ENCODE data around the gene GEN1. TPM values are rescaled to one million over a fixed set of nuclear protein-coding genes. Genes with fewer than 3 reads are reported as not detected.

GEN1 gene
- total and polyA plus RNA-seq, 8 donors: 7.5 to 31.4 (median 16.8) TPM

- intact Hi-C loops (cut with DNase I): no loop called here
Measured at GRCh38 chr2:17800219-17800618, 46.3 kb downstream of the GEN1 start.

GRCh38 chr2:17800693-17801458 is 46.9 kb downstream of the GEN1 start:
- Histone ChIP-seq H3K9me3 (no peaks in the 10 kb centered on the region), H3K4me1 (no peaks in the 10 kb centered on the region), H3K27ac (no peak overlapping the region), H3K36me3 (no peaks in the 10 kb centered on the region), H3K27me3 (no peaks in the 10 kb centered on the region), H3K4me3 (no peak overlapping the region)
- intact Hi-C loops (cut with DNase I): no loop called here
- no peak for DNase-seq
- ATAC-seq: no peak
- TF ChIP-seq CTCF (IDR thresholded peaks at IDR 0.05): no peak

More at GRCh38 chr2:17800219-17800618, 46.3 kb downstream of the GEN1 start:
- Histone ChIP-seq H3K9me3 (no peaks in the 10 kb centered on the region), H3K27ac (no peak overlapping the region), H3K4me3 (no peak overlapping the region), H3K36me3 (no peaks in the 10 kb centered on the region), H3K27me3 (no peaks in the 10 kb centered on the region), H3K4me1 (no peaks in the 10 kb centered on the region)
- TF ChIP-seq CTCF (IDR thresholded peaks at IDR 0.05): no peak
- ATAC-seq: no peak
- DNase-seq: peak in 1 of 4 donors; percentile 71

GRCh38 chr2:17803497-17803896 is 49.6 kb downstream of the GEN1 start:
- H3K27me3 ChIP-seq: no peaks in the 10 kb centered on the region
- TF ChIP-seq CTCF (IDR thresholded peaks at IDR 0.05): no peak
- ATAC-seq (no peak), DNase-seq (no peak)
- intact Hi-C loops (cut with DNase I): no loop called here
- H3K4me3 ChIP-seq: no peak overlapping the region
- H3K27ac ChIP-seq: no peak overlapping the region
- H3K4me1 ChIP-seq: no peaks in the 10 kb centered on the region
- no peaks in the 10 kb centered on the region for H3K36me3 ChIP-seq
- H3K9me3 ChIP-seq: no peaks in the 10 kb centered on the region

- ATAC-seq (peak; percentile 49), DNase-seq (no peak)
- H3K27ac ChIP-seq: no peak overlapping the region
- no peaks in the 10 kb centered on the region for H3K4me1 ChIP-seq
- intact Hi-C loops (cut with DNase I): no loop called here
- no peaks in the 10 kb centered on the region for H3K9me3 ChIP-seq
- H3K4me3 ChIP-seq: no peak overlapping the region
- H3K27me3 ChIP-seq: no peaks in the 10 kb centered on the region
- H3K36me3 ChIP-seq: no peaks in the 10 kb centered on the region
- TF ChIP-seq CTCF (IDR thresholded peaks at IDR 0.05): no peak
Measured at GRCh38 chr2:17804358-17804757, 50.4 kb downstream of the GEN1 start.

DNA sequence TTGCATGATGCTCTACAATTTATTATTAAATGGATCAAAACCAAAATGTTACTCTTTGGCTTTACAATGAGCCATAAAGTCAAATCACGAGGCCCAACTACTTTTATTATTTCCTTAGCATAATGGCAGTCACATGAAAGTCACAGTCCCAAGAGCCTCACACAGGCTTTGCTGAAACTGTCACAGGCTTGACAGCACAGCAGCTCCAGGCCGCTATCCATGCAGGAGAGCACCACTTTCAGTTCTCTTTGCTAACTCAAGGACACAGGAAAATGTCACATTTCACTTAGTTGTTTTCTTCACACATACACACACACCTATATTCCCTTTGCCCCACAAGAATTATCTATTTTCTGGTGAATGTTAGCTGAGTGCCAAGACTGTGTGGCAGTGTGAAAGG is 51.2 kb downstream of the GEN1 start:
- H3K27ac ChIP-seq: no peak overlapping the region
- ATAC-seq: no peak
- intact Hi-C loops (cut with DNase I): no loop called here

More for the DNA sequence above, 51.2 kb downstream of the GEN1 start:
- no peak for TF ChIP-seq CTCF (IDR thresholded peaks at IDR 0.05)
- H3K9me3 ChIP-seq: no peaks in the 10 kb centered on the region
- no peak overlapping the region for H3K4me3 ChIP-seq
- no peaks in the 10 kb centered on the region for H3K36me3 ChIP-seq
- no peak for DNase-seq
- no peaks in the 10 kb centered on the region for H3K4me1 ChIP-seq
- no peaks in the 10 kb centered on the region for H3K27me3 ChIP-seq
